Measurements from ENCODE around the gene UCP3. TPM values are rescaled to one million over a fixed set of nuclear protein-coding genes. Genes with fewer than 3 reads are reported as not detected.

Gene UCP3
- polyA plus RNA-seq, 1 donor (not counting 4 experiments of a cell fraction or from before 2014, with no cell fraction given) = 0.52 TPM

DNA sequence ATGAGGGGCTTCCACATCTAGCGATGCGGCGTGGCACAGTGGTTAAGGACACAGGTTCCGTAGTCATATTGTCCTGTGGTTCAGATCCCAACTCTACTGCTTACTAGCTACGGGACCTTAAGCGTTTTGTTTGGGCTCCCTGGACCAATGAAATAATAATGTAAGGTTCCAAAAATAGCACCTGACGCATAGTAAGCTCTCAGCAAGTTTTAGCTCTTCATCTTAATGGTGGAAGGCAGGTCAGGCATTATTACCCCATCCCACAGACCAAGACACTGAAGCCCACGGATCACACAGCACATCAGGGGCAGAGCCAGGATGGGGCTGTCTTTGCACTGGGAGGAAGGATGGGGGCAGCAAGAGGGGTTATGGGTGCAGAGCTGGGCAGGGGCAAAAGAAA lies 45.0 kb downstream of the UCP3 start:
- FAIRE-seq = no peak
- H3K4me2 ChIP-seq (ENCODE audit: control insufficient read depth, extremely low read depth, insufficient read depth, low read depth, low read length) = no peak overlapping the region
- H3K79me2 ChIP-seq (ENCODE audit: control insufficient read depth, insufficient read depth, low read length) = no peaks in the 10 kb centered on the region
- no peaks in the 10 kb centered on the region for H3K4me1 ChIP-seq (ENCODE audit: control insufficient read depth, extremely low read depth, insufficient read depth, low read length)
- H3K9me3 ChIP-seq (ENCODE audit: control insufficient read depth, low read depth, low read length) = no peaks in the 10 kb centered on the region
- dilution Hi-C loops (cut with MboI; ENCODE audit: extremely low pct_ligation_motif_present, low sequenced_read_pairs) = no loop called here
- H4K20me1 ChIP-seq (ENCODE audit: control insufficient read depth, extremely low read depth, insufficient read depth, low read length) = no peaks in the 10 kb centered on the region
- H3K4me3 ChIP-seq (ENCODE audit: control insufficient read depth in 2 of 3, extremely low read depth in 1 of 3, insufficient read depth in 2 of 3, low read depth in 1 of 3, low read length in 3 of 3) = no peak overlapping the region
- H3K27ac ChIP-seq (ENCODE audit: control insufficient read depth, insufficient read depth, low read length) = no peak overlapping the region
- DNase-seq (ENCODE audit: low read depth, low spot score) = no peak
- H3K9ac ChIP-seq (ENCODE audit: control insufficient read depth, extremely low read depth, insufficient read depth, low read length) = no peak overlapping the region
- H2AFZ ChIP-seq (ENCODE audit: control insufficient read depth, low read length) = no peak overlapping the region
- H3K36me3 ChIP-seq (ENCODE audit: control insufficient read depth in 2 of 2, extremely low read depth in 1 of 2, insufficient read depth in 2 of 2, low read length in 2 of 2) = no peaks in the 10 kb centered on the region
- TF ChIP-seq, protein P1, sequence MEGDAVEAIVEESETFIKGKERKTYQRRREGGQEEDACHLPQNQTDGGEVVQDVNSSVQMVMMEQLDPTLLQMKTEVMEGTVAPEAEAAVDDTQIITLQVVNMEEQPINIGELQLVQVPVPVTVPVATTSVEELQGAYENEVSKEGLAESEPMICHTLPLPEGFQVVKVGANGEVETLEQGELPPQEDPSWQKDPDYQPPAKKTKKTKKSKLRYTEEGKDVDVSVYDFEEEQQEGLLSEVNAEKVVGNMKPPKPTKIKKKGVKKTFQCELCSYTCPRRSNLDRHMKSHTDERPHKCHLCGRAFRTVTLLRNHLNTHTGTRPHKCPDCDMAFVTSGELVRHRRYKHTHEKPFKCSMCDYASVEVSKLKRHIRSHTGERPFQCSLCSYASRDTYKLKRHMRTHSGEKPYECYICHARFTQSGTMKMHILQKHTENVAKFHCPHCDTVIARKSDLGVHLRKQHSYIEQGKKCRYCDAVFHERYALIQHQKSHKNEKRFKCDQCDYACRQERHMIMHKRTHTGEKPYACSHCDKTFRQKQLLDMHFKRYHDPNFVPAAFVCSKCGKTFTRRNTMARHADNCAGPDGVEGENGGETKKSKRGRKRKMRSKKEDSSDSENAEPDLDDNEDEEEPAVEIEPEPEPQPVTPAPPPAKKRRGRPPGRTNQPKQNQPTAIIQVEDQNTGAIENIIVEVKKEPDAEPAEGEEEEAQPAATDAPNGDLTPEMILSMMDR (optimal IDR thresholded peaks at IDR 0.05 in 1 of 3, IDR thresholded peaks at IDR 0.05 in 1 of 3, conservative IDR thresholded peaks at IDR 0.05 in 1 of 3; ENCODE audit: extremely low read depth in 1 of 3, insufficient read depth in 2 of 3, low read length in 3 of 3) = no peak
- TF ChIP-seq EZH2 (IDR thresholded peaks at IDR 0.05; ENCODE audit: low read length) = no peak
- no peaks in the 10 kb centered on the region for H3K9me1 ChIP-seq (ENCODE audit: control insufficient read depth, extremely low read depth, insufficient read depth, low read length)
- H3K27me3 ChIP-seq (ENCODE audit: control insufficient read depth, extremely low read depth, insufficient read depth, low read length) = no peaks in the 10 kb centered on the region

DNA sequence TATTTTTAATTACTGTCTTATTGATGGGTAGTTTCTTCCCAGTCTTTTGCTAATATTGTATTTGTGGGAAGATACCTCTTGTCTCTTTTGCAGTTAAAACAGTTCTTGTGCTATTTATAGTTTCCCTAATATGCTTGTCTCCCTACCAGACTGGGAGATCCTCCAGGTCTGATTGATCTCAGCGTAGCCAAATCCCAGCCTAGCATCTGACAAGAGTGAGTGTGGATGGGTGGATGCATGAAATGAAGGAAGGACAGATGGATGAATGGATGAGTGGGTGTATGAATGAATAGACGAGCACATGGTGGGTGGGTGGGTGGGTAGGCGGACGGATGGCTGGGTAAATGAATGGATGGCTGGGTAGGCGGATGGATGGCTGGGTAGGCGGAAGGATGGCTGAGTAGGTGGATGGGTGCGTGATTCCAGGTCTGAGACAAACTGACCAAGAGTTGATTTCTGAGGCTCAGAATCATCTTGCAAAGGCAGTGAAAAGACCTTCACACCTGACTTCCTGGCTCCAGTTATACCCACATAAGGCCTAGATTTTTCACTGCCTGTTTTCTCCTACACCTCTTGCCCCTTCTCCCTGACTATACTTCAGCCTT lies 46.7 kb downstream of the UCP3 start:
- Histone ChIP-seq H3K79me2 (ENCODE audit: control insufficient read depth, insufficient read depth, low read length) (no peaks in the 10 kb centered on the region), H2AFZ (ENCODE audit: control insufficient read depth, low read length) (no peak overlapping the region), H3K4me2 (ENCODE audit: control insufficient read depth, extremely low read depth, insufficient read depth, low read depth, low read length) (no peak overlapping the region), H3K36me3 (ENCODE audit: control insufficient read depth in 2 of 2, extremely low read depth in 1 of 2, insufficient read depth in 2 of 2, low read length in 2 of 2) (no peaks in the 10 kb centered on the region), H3K9ac (ENCODE audit: control insufficient read depth, extremely low read depth, insufficient read depth, low read length) (no peak overlapping the region), H4K20me1 (ENCODE audit: control insufficient read depth, extremely low read depth, insufficient read depth, low read length) (no peaks in the 10 kb centered on the region), H3K9me1 (ENCODE audit: control insufficient read depth, extremely low read depth, insufficient read depth, low read length) (no peaks in the 10 kb centered on the region), H3K27ac (ENCODE audit: control insufficient read depth, insufficient read depth, low read length) (no peak overlapping the region), H3K4me1 (ENCODE audit: control insufficient read depth, extremely low read depth, insufficient read depth, low read length) (no peaks in the 10 kb centered on the region), H3K27me3 (ENCODE audit: control insufficient read depth, extremely low read depth, insufficient read depth, low read length) (peaks cover 3% of the 10 kb centered on the region), H3K9me3 (ENCODE audit: control insufficient read depth, low read depth, low read length) (no peaks in the 10 kb centered on the region), H3K4me3 (ENCODE audit: control insufficient read depth in 2 of 3, extremely low read depth in 1 of 3, insufficient read depth in 2 of 3, low read depth in 1 of 3, low read length in 3 of 3) (no peak overlapping the region)
- TF ChIP-seq EZH2 (IDR thresholded peaks at IDR 0.05; ENCODE audit: low read length) = no peak
- TF ChIP-seq, protein P1 (optimal IDR thresholded peaks at IDR 0.05 in 1 of 3, IDR thresholded peaks at IDR 0.05 in 1 of 3, conservative IDR thresholded peaks at IDR 0.05 in 1 of 3; ENCODE audit: extremely low read depth in 1 of 3, insufficient read depth in 2 of 3, low read length in 3 of 3) = no peak
- DNase-seq (ENCODE audit: low read depth, low spot score) (no peak), FAIRE-seq (no peak)
- dilution Hi-C loops (cut with MboI; ENCODE audit: extremely low pct_ligation_motif_present, low sequenced_read_pairs) = no loop called here

All from keratinocyte (primary cell).